ENCODE data around the gene FBXO3. TPM values are rescaled to one million over a fixed set of nuclear protein-coding genes. Genes with fewer than 3 reads are reported as not detected.

The FBXO3 gene
- total RNA-seq, 2 experiments from 2014 or later, result 15.1 to 16.8 TPM

GRCh38 chr11:33723238-33723881, 51.0 kb downstream of the FBXO3 start:
- CTCF ChIA-PET, result interaction anchor here (1.1 to 1.4 kb wide), 3 partner anchors 10 to 21 kb away, joined by 3 to 4 read pairs (median 3); no protein-coding TSS in a partner anchor
- DNase-seq, result no peak
- Mint-ChIP-seq H3K4me3 (no peak overlapping the region), H3K27me3 (ENCODE audit: low read depth) (no peaks in the 10 kb centered on the region), H3K9me3 (ENCODE audit: insufficient read depth) (no peaks in the 10 kb centered on the region), H3K27ac (no peak overlapping the region), H3K36me3 (ENCODE audit: low read depth) (peaks cover 13% of the 10 kb centered on the region), H3K4me1 (ENCODE audit: low read depth) (peaks cover 44% of the 10 kb centered on the region)
- peak; percentile 19 for ATAC-seq
- POLR2A ChIA-PET, result interaction anchor here (0.5 kb wide), 1 partner anchor 41 kb away, joined by 3 read pairs; no protein-coding TSS in a partner anchor

- Mint-ChIP-seq H3K4me3 (no peak overlapping the region), H3K36me3 (ENCODE audit: low read depth) (peaks cover 13% of the 10 kb centered on the region), H3K27ac (peak overlapping the region; percentile 68), H3K9me3 (ENCODE audit: insufficient read depth) (no peaks in the 10 kb centered on the region), H3K27me3 (ENCODE audit: low read depth) (no peaks in the 10 kb centered on the region), H3K4me1 (ENCODE audit: low read depth) (peaks cover 44% of the 10 kb centered on the region)
- CTCF ChIA-PET, result interaction anchor here (3.6 kb wide), 1 partner anchor 20 kb away, joined by 21 read pairs; no protein-coding TSS in a partner anchor
- POLR2A ChIA-PET, result interaction anchor here (0.5 to 1.1 kb wide), 3 partner anchors 13 to 464 kb away, joined by 3 to 4 read pairs (median 3); no protein-coding TSS in a partner anchor
- DNase-seq (peak; percentile 40), ATAC-seq (peak; percentile 37)
Observed at GRCh38 chr11:33722590-33723234, 51.6 kb downstream of the FBXO3 start.

GRCh38 chr11:33721984-33722383, 52.3 kb downstream of the FBXO3 start:
- no peaks in the 10 kb centered on the region for H3K27me3 Mint-ChIP-seq (ENCODE audit: low read depth)
- POLR2A ChIA-PET, result interaction anchor here (0.5 to 1.1 kb wide), 2 partner anchors 14 to 463 kb away, joined by 3 to 4 read pairs; no protein-coding TSS in a partner anchor
- peaks cover 44% of the 10 kb centered on the region for H3K4me1 Mint-ChIP-seq (ENCODE audit: low read depth)

GRCh38 chr11:33721426-33721825, 52.9 kb downstream of the FBXO3 start:
- Mint-ChIP-seq H3K27ac (no peak overlapping the region), H3K27me3 (ENCODE audit: low read depth) (no peaks in the 10 kb centered on the region), H3K4me1 (ENCODE audit: low read depth) (peaks cover 44% of the 10 kb centered on the region), H3K4me3 (no peak overlapping the region), H3K36me3 (ENCODE audit: low read depth) (peaks cover 13% of the 10 kb centered on the region), H3K9me3 (ENCODE audit: insufficient read depth) (no peaks in the 10 kb centered on the region)
- ATAC-seq (no peak), DNase-seq (no peak)
- CTCF ChIA-PET, result interaction anchor here (3.6 kb wide), 1 partner anchor 21 kb away, joined by 21 read pairs; no protein-coding TSS in a partner anchor
- POLR2A ChIA-PET, result interaction anchor here (1.1 kb wide), 1 partner anchor 14 kb away, joined by 4 read pairs; no protein-coding TSS in a partner anchor

More at GRCh38 chr11:33721984-33722383, 52.3 kb downstream of the FBXO3 start:
- ATAC-seq, result peak; percentile 8
- CTCF ChIA-PET, result interaction anchor here (3.6 kb wide), 1 partner anchor 20 kb away, joined by 21 read pairs; no protein-coding TSS in a partner anchor
- DNase-seq, result no peak
- Mint-ChIP-seq H3K27ac (no peak overlapping the region), H3K9me3 (ENCODE audit: insufficient read depth) (no peaks in the 10 kb centered on the region), H3K36me3 (ENCODE audit: low read depth) (peaks cover 13% of the 10 kb centered on the region), H3K4me3 (no peak overlapping the region)

GRCh38 chr11:33719587-33719986, 54.7 kb downstream of the FBXO3 start:
- Mint-ChIP-seq H3K27ac (no peak overlapping the region), H3K9me3 (ENCODE audit: insufficient read depth) (no peaks in the 10 kb centered on the region), H3K36me3 (ENCODE audit: low read depth) (peaks cover 13% of the 10 kb centered on the region), H3K4me1 (ENCODE audit: low read depth) (peaks cover 43% of the 10 kb centered on the region), H3K4me3 (no peak overlapping the region), H3K27me3 (ENCODE audit: low read depth) (no peaks in the 10 kb centered on the region)
- CTCF ChIA-PET, result interaction anchor here (1.2 to 3.6 kb wide), 3 partner anchors 13 to 91 kb away, joined by 3 to 21 read pairs (median 3); no protein-coding TSS in a partner anchor
- ATAC-seq, result no peak
- POLR2A ChIA-PET, result no interaction called here
- no peak for DNase-seq

- no peak for ATAC-seq
- Mint-ChIP-seq H3K9me3 (ENCODE audit: insufficient read depth) (no peaks in the 10 kb centered on the region), H3K27me3 (ENCODE audit: low read depth) (no peaks in the 10 kb centered on the region), H3K4me1 (ENCODE audit: low read depth) (peaks cover 32% of the 10 kb centered on the region), H3K36me3 (ENCODE audit: low read depth) (peaks cover 13% of the 10 kb centered on the region), H3K27ac (no peak overlapping the region), H3K4me3 (no peak overlapping the region)
- ChIA-PET CTCF (interaction anchor here (1.6 to 4.0 kb wide), 2 partner anchors 23 to 92 kb away, joined by 3 to 58 read pairs; no protein-coding TSS in a partner anchor), POLR2A (no interaction called here)
- no peak for DNase-seq
Observed at GRCh38 chr11:33718440-33718839, 55.9 kb downstream of the FBXO3 start.

GRCh38 chr11:33716243-33716642, 58.1 kb downstream of the FBXO3 start:
- ChIA-PET POLR2A (interaction anchor here (0.5 to 1.8 kb wide), 2 partner anchors 19 to 916 kb away, joined by 3 to 6 read pairs; no protein-coding TSS in a partner anchor), CTCF (interaction anchor here (0.8 to 4.0 kb wide), 18 partner anchors 8 to 116 kb away, joined by 3 to 58 read pairs (median 4); partner anchors contain the start of genes C11orf91 and CD59)
- H3K9me3 Mint-ChIP-seq (ENCODE audit: insufficient read depth), result no peaks in the 10 kb centered on the region
- ATAC-seq (no peak), DNase-seq (no peak)
- H3K27me3 Mint-ChIP-seq (ENCODE audit: low read depth), result no peaks in the 10 kb centered on the region
- peaks cover 10% of the 10 kb centered on the region for H3K36me3 Mint-ChIP-seq (ENCODE audit: low read depth)
- H3K4me1 Mint-ChIP-seq (ENCODE audit: low read depth), result peaks cover 11% of the 10 kb centered on the region
- no peak overlapping the region for H3K27ac Mint-ChIP-seq
- H3K4me3 Mint-ChIP-seq, result no peak overlapping the region

GRCh38 chr11:33713856-33714398, 60.4 kb downstream of the FBXO3 start:
- POLR2A ChIA-PET, result no interaction called here
- H3K27ac Mint-ChIP-seq, result no peak overlapping the region
- ATAC-seq, result no peak

GRCh38 chr11:33713151-33713855, 61.0 kb downstream of the FBXO3 start:
- H3K36me3 Mint-ChIP-seq (ENCODE audit: low read depth), result peaks cover 3% of the 10 kb centered on the region
- no peaks in the 10 kb centered on the region for H3K9me3 Mint-ChIP-seq (ENCODE audit: insufficient read depth)
- H3K4me1 Mint-ChIP-seq (ENCODE audit: low read depth), result no peaks in the 10 kb centered on the region
- H3K4me3 Mint-ChIP-seq, result no peak overlapping the region
- H3K27me3 Mint-ChIP-seq (ENCODE audit: low read depth), result no peaks in the 10 kb centered on the region
- POLR2A ChIA-PET, result no interaction called here
- no peak overlapping the region for H3K27ac Mint-ChIP-seq
- DNase-seq (no peak), ATAC-seq (no peak)
- CTCF ChIA-PET, result interaction anchor here (0.9 to 2.0 kb wide), 3 partner anchors 12 to 95 kb away, joined by 3 to 10 read pairs (median 4); no protein-coding TSS in a partner anchor

More at GRCh38 chr11:33713856-33714398, 60.4 kb downstream of the FBXO3 start:
- peaks cover 2% of the 10 kb centered on the region for H3K36me3 Mint-ChIP-seq (ENCODE audit: low read depth)
- H3K27me3 Mint-ChIP-seq (ENCODE audit: low read depth), result no peaks in the 10 kb centered on the region
- H3K4me1 Mint-ChIP-seq (ENCODE audit: low read depth), result no peaks in the 10 kb centered on the region
- no peaks in the 10 kb centered on the region for H3K9me3 Mint-ChIP-seq (ENCODE audit: insufficient read depth)
- CTCF ChIA-PET, result interaction anchor here (0.9 to 2.0 kb wide), 3 partner anchors 12 to 95 kb away, joined by 3 to 10 read pairs (median 4); no protein-coding TSS in a partner anchor
- no peak for DNase-seq
- no peak overlapping the region for H3K4me3 Mint-ChIP-seq

GRCh38 chr11:33712436-33712835, 61.9 kb downstream of the FBXO3 start:
- DNase-seq (no peak), ATAC-seq (no peak)
- Mint-ChIP-seq H3K27ac (no peak overlapping the region), H3K4me3 (no peak overlapping the region), H3K27me3 (ENCODE audit: low read depth) (no peaks in the 10 kb centered on the region), H3K36me3 (ENCODE audit: low read depth) (peaks cover 3% of the 10 kb centered on the region), H3K9me3 (ENCODE audit: insufficient read depth) (no peaks in the 10 kb centered on the region), H3K4me1 (ENCODE audit: low read depth) (no peaks in the 10 kb centered on the region)
- CTCF ChIA-PET, result no interaction called here
- POLR2A ChIA-PET, result no interaction called here

- H3K4me3 Mint-ChIP-seq, result no peak overlapping the region
- no peak for ATAC-seq
Observed at GRCh38 chr11:33709466-33709865, 64.9 kb downstream of the FBXO3 start.

More at GRCh38 chr11:33709466-33709865, 64.9 kb downstream of the FBXO3 start:
- Mint-ChIP-seq H3K27ac (no peak overlapping the region), H3K9me3 (ENCODE audit: insufficient read depth) (no peaks in the 10 kb centered on the region), H3K4me1 (ENCODE audit: low read depth) (peaks cover 10% of the 10 kb centered on the region), H3K36me3 (ENCODE audit: low read depth) (peaks cover 3% of the 10 kb centered on the region), H3K27me3 (ENCODE audit: low read depth) (no peaks in the 10 kb centered on the region)
- DNase-seq, result no peak
- CTCF ChIA-PET, result interaction anchor here (3.2 kb wide), 1 partner anchor 33 kb away, joined by 11 read pairs; no protein-coding TSS in a partner anchor
- POLR2A ChIA-PET, result no interaction called here
